ACC112 (cell line): Measurements from ENCODE around the gene SIGLEC14.

Source experiments
- H2AFZ ChIP-seq: fragments of 200-600 bp; sonication (generic); one replicate; pipeline ENCODE4 v1.6.0; 2017; ENCODE audit warnings: antibody characterized with exemption, low read length; ENCODE audit not compliant: unreplicated experiment
- H3K27ac ChIP-seq: fragments of 200-600 bp; sonication (generic); 2 replicates; pipeline ENCODE4 v1.5.1; 2014; ENCODE audit warnings: low read depth, mild to moderate bottlenecking, antibody characterized with exemption, low read length, moderate library complexity
- H3K27me3 ChIP-seq: fragments of 200-600 bp; sonication (generic); 2 replicates; pipeline ENCODE4 v1.6.1; 2014; ENCODE audit warnings: mild to moderate bottlenecking, antibody characterized with exemption, low read length, moderate library complexity, mixed read lengths; ENCODE audit not compliant: insufficient read depth
- H3K36me3 ChIP-seq: fragments of 200-600 bp; sonication (generic); 2 replicates; pipeline ENCODE4 v1.6.1; 2016; ENCODE audit warnings: mild to moderate bottlenecking, antibody characterized with exemption, low read length, moderate library complexity, mixed read lengths; ENCODE audit not compliant: insufficient read depth
- H3K4me1 ChIP-seq: fragments of 200-600 bp; sonication (generic); one replicate; pipeline ENCODE4 v1.6.1; 2016; ENCODE audit warnings: low read length, mixed read lengths; ENCODE audit not compliant: insufficient read depth, unreplicated experiment, control insufficient read depth
- H3K4me3 ChIP-seq: fragments of 200-600 bp; sonication (generic); 2 replicates; pipeline ENCODE4 v1.5.1; 2014; ENCODE audit warnings: mild to moderate bottlenecking, low read depth, low read length
- H3K79me2 ChIP-seq: fragments of 200-600 bp; sonication (generic); one replicate; pipeline ENCODE4 v1.6.0; 2016; ENCODE audit warnings: low read length; ENCODE audit not compliant: control insufficient read depth, unreplicated experiment, insufficient read depth

The SIGLEC14 gene

DNA sequence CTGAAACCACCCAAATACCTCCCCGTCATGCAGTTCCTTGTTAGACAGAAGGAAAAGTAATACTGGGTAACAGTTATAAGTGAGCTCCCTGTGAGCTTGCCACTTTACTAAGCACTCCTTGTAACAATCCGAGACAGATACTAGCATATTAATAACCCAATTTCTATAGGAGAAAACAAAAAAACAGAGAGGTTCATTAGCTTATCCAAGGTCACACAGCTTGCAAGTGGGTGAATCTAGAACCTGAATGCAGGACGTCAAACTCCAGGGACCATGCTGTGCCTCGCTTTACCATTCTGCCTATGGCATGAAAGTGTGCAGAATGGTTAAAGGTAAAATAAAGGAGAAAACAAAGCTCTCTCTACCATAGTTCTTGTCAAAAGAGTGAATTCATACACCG lies 31.8 kb downstream of the SIGLEC14 start:
- Histone ChIP-seq H3K27me3 (peaks cover 56% of the 10 kb centered on the region), H3K4me3 (no peak overlapping the region), H3K79me2 (no peaks in the 10 kb centered on the region), H3K4me1 (no peaks in the 10 kb centered on the region), H2AFZ (no peak overlapping the region), H3K27ac (no peak overlapping the region), H3K36me3 (no peaks in the 10 kb centered on the region)

DNA sequence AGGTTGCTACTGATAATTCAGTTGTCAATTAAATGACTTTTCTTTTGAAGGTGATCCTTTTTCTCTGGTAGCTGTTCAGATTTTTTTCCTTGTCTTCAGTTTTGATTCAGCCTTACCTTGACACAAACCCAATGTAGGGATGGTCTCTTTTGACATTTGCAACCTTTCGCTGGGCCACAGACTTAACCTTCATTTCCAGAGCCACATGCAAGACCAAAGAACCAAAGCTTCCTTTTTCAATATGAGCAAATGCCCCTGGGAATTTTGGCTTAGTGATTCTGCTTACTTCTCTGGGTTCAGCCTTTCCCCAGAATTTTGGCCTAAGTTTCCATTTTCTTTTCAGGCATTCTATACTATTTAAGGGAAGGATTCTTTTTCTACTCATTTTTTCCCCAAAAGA lies 36.0 kb downstream of the SIGLEC14 start:
- Histone ChIP-seq H3K4me1 (no peaks in the 10 kb centered on the region), H3K27me3 (peaks cover 58% of the 10 kb centered on the region), H3K36me3 (no peaks in the 10 kb centered on the region), H3K27ac (no peak overlapping the region), H3K4me3 (no peak overlapping the region), H3K79me2 (no peaks in the 10 kb centered on the region), H2AFZ (no peak overlapping the region)

DNA sequence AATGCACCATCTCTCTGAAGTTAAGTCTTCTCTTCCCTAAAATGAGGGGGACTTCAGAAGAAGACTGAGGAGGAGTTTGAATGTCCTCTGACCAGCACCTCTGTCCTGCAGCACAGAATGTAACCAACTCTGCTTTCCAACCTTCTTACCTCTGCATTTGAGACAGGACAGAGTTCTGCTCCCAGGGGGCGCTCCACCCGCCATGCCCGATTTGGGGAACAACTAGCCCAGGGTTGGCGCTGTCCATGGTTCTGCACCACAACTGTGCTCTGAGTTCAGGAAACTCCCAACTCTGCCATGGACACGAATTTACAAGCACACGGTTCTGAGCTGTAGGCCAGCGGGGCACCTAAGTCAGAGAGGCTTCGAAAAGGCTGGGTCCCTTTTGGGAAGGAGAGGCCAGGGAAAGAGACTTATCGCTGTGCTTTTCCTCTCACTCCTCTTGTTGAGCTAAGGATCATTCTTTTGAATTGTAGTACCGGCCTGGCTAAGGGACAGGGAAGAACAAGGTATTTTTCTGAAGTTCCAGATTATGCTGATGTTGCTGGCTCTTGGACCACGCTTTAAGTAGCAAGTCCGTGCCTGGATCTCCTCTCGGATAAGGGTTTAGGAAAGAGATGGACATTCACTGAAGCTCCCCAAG lies 38.6 kb downstream of the SIGLEC14 start:
- no peak overlapping the region for H2AFZ ChIP-seq
- no peak overlapping the region for H3K4me3 ChIP-seq
- H3K79me2 ChIP-seq, result no peaks in the 10 kb centered on the region
- no peak overlapping the region for H3K27ac ChIP-seq
- H3K27me3 ChIP-seq, result peaks cover 41% of the 10 kb centered on the region
- H3K4me1 ChIP-seq, result no peaks in the 10 kb centered on the region
- H3K36me3 ChIP-seq, result no peaks in the 10 kb centered on the region

DNA sequence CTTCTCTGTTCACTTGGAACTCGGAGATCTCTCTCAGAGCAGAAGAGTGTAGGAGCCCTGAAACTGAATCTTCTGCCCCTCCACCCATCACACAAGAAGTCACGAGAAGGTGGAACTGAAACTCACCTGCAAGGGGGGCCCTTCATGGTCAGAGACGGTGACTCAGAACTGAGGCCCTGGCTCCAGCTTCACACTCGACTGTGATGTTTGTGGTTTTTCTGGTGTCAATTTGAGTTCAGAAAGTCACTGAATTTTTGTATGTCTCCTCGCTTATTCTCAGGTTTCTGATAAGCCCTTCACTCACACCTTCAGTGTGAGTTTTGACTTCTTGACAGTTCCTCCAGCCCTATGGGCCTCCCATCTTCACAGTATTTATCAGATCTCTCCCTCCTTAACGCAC lies 39.5 kb downstream of the SIGLEC14 start:
- no peak overlapping the region for H3K4me3 ChIP-seq
- no peaks in the 10 kb centered on the region for H3K36me3 ChIP-seq
- H3K27ac ChIP-seq, result no peak overlapping the region
- H3K4me1 ChIP-seq, result no peaks in the 10 kb centered on the region
- H3K79me2 ChIP-seq, result no peaks in the 10 kb centered on the region
- H2AFZ ChIP-seq, result no peak overlapping the region
- H3K27me3 ChIP-seq, result peaks cover 32% of the 10 kb centered on the region

DNA sequence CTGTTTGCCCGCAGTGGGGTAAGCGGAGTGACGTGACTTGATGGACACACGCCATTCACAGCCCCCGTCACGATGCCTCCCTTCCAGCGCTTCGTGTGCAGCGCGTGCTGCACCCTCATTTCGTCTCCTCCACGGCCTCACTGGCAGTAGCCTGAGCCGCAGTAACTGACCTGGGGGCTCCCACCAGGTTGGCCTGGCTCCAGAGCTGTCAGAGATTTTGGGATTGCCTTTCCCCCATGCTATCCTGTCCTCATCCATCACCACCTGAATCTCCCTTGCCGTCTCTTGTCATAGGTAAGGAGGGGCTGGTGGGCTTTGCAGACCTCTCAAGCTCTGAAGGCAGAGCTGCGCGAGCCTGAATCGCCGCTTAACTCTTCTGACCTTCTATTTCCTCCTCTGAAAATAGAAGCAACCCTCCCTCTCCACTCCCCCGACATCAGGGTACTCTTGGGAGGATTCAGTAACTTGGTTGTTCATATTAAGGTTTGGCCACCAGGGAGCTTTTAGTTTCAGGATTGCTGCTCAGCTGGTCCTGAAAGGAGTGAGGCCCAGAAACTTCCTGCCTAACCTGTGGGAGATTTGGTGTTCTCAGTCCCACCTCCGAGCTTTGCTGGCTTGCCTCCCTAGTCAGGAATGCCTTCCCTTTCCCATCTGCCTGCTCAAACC lies 44.3 kb downstream of the SIGLEC14 start:
- Histone ChIP-seq H3K36me3 (no peaks in the 10 kb centered on the region), H3K4me1 (no peaks in the 10 kb centered on the region), H3K27me3 (peaks cover 26% of the 10 kb centered on the region), H2AFZ (no peak overlapping the region), H3K27ac (no peak overlapping the region), H3K79me2 (no peaks in the 10 kb centered on the region), H3K4me3 (no peak overlapping the region)

DNA sequence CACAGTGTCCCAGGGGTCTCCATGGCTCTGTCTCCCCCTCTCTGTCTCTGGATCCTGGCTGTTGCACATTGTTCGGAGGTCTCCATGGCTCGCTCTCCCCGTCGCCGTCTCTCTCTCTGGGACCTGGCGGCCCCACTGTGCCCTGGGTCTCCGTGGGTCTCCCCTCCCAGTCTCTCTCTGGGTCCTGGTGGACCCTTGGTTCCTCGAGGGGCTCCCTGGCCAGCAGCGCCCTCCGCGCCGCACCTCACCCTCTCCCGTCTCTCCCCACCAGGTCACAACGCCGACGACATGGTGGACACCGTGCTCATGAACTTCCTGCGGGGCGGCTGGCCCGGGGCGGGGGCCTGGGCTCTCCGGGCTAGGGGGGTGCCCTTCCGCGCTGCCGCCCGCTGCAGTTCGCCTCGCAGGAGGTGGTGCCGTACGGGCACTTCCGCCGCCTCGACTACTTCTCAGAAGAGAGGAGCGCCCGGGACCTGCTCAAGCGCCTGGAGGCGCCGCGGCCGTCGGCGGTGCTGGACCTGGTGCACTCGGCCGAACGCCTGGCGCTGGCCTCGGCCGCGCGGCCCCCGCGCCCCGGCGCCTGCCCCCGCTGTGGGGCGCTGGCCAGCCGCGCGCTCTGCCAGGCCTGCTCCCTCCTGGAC lies 45.6 kb downstream of the SIGLEC14 start:
- no peak overlapping the region for H2AFZ ChIP-seq
- H3K79me2 ChIP-seq, result no peaks in the 10 kb centered on the region
- H3K4me1 ChIP-seq, result no peaks in the 10 kb centered on the region

DNA sequence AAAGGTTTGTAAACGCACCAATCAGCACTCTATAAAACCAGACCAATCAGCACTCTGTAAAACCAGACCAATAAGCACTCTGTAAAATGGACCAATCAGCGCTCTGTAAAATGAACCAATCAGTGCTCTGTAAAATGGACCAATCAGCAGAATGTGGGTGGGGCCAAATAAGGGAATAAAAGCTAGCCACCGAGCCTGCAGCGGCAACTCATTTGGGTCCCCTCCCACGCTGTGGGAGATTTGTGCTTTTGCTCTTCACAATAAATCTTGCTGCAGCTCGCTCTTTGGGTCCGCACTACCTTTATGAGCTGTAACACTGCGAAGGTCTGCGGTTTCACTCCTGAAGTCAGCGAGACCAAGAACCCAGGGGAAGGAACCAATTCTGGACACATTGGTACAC lies 47.5 kb downstream of the SIGLEC14 start:
- Histone ChIP-seq H3K36me3 (no peaks in the 10 kb centered on the region), H2AFZ (no peak overlapping the region), H3K27me3 (peaks cover 20% of the 10 kb centered on the region), H3K27ac (no peak overlapping the region), H3K79me2 (no peaks in the 10 kb centered on the region), H3K4me3 (no peak overlapping the region), H3K4me1 (no peaks in the 10 kb centered on the region)

More for the DNA sequence above, 45.6 kb downstream of the SIGLEC14 start:
- Histone ChIP-seq H3K27ac (no peak overlapping the region), H3K36me3 (no peaks in the 10 kb centered on the region), H3K27me3 (peaks cover 25% of the 10 kb centered on the region), H3K4me3 (no peak overlapping the region)

DNA sequence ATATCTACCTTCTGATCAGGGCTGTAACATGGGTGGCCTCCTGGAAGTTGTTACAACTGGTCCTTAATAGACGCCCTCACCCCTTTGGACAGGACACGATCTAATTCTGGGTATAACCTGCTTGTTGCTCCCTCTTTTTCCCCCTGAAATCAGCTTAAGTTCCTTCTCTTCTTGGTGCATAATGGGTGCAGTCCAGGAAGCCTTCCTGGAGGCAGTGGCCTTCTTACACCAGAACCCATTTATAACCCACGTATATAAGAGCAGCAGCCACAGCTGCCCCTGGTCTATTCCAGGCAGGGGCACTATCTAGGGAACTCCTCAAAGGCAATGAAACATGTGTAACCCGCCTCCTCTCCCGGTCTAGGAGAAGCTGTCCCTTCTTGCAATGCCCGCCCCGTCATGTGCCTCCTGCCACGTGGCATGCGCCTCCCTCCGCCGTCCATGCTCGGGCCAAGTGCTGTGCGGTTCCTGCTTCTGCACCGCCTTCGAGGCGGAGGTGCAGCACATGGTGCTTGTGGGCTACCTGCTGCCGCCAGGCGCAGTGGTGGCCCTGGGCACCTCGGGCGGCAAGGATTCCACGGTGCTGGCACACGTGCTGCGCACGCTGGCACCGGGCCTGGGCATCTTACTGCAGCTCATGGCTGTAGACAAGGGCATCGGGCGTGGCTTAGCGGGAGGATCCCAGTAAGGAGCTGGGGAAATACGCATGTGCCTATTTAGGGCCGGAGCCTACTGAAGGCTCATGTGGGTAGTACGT lies 48.3 kb downstream of the SIGLEC14 start:
- Histone ChIP-seq H3K4me3 (no peak overlapping the region), H2AFZ (no peak overlapping the region), H3K27ac (no peak overlapping the region), H3K79me2 (no peaks in the 10 kb centered on the region), H3K27me3 (peaks cover 20% of the 10 kb centered on the region), H3K4me1 (peaks cover 3% of the 10 kb centered on the region), H3K36me3 (no peaks in the 10 kb centered on the region)

DNA sequence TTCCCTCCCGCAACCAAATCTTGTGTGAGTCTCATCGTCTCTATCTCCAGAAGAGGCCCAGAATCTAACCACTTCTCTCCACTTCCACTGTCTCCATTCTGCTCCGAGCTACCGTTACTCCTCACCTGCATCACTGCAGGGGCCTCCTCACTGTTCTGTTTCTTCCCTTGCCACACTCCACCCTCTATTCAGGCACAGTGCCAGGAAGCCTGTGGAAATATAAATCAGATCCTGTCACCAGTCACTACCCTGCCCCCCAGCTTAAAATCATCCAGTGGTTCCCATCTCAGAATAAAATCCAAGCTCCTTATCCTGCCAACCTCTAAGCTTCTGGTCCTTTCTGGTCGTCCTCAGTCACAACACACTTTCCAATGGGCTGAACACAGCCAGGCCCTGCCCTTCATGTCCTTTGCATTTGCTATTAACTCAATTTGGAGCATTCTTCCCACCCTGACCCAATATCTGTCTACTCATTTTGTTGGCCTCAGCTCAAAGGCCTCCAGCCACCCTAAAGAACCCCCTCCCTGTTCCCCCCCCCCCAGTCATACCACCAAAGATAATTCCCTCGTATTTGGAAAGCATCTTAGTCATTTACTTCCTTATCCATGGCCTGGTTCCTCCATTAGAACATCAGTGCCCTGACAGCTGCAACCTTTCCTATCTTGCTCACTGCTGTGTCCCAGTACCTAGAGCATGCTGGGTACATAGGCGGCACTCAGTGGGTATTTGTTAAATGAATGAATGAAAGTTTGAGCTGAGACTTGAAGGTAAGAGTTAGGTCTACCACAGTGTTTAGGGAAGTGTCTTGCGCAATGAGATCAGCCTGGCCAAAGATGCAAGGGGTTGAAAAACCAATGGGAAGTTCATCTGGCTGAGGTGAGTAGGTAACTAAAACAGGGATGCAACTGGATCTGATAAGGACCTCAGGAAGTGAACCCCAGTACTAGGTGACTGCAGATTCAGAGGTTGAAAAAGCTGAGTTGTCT lies 51.1 kb downstream of the SIGLEC14 start:
- Histone ChIP-seq H3K79me2 (no peaks in the 10 kb centered on the region), H3K27ac (no peak overlapping the region), H3K36me3 (no peaks in the 10 kb centered on the region), H3K4me3 (peak overlapping the region; percentile 88; the same call in 1 of the 2 replicates), H2AFZ (no peak overlapping the region), H3K27me3 (peaks cover 9% of the 10 kb centered on the region), H3K4me1 (peaks cover 3% of the 10 kb centered on the region)

DNA sequence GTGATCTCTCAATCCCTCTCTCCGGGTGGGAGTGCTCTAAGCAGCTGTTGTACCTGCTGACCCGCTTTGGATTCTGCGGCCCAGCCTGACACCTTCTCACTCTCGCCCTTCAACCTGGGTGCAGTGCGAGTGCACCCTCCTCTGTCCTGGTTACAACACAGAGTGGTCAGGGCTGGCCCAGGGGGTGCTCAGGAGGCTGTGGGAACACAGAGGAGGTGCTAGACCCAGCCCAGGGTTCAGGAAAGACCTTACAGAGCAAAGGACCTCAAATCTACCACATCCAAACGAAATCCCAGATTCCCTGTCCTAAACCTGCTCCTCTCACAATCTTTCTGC lies 51.9 kb downstream of the SIGLEC14 start:
- H3K36me3 ChIP-seq, result no peaks in the 10 kb centered on the region
- H3K4me1 ChIP-seq, result peaks cover 3% of the 10 kb centered on the region
- no peak overlapping the region for H3K27ac ChIP-seq
- H2AFZ ChIP-seq, result peak overlapping the region; percentile 98
- peak overlapping the region; percentile 88 for H3K4me3 ChIP-seq
- H3K79me2 ChIP-seq, result no peaks in the 10 kb centered on the region
- H3K27me3 ChIP-seq, result peaks cover 1% of the 10 kb centered on the region
